Loucy (cell line): ENCODE measurements around the gene NF1.

Source experiments
- CTCF ChIP-seq: fragments of 200-600 bp; sonication (generic); conservative IDR thresholded peaks from 2 replicates; pipeline ENCODE4 v1.5.1; 2014; ENCODE audit warnings: mild to moderate bottlenecking, antibody characterized with exemption, low read length
- EZH2phosphoT487 ChIP-seq: fragments of 200-600 bp; IDR thresholded peaks from 2 replicates; pipeline ENCODE4 v1.6.1; 2018; ENCODE audit warnings: antibody characterized with exemption, mild to moderate bottlenecking, moderate library complexity, borderline replicate concordance

DNA sequence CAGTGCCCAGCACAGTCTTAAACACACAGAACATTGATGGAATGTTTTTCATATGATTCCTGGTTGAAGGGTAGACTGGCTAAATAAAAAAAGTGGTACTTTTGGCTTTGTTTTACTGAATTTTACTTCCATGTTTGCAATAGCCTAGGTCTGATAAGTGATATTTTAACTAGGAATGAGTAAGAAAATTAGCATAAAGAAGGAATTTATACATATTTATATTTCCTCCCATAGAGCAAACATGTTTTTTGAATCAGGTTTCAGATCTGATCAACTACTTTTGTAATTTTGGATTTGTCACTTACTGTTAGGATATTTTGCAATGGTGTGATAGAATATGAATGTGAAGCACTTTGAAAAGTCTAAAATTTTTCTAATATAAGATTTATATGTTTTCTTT lies 7.2 kb downstream of the NF1 start:
- TF ChIP-seq CTCF, result no peak
- no peak for TF ChIP-seq EZH2phosphoT487
